Activated CD4-positive, alpha-beta T cell treated with anti-CD3 and anti-CD28 coated beads, Interleukin-2, Interleukin-4, amounts not matched to agents 100 ng/mL and 50 ng/mL, durations not matched to agents 16 hours and 8 hours (primary cell): ENCODE results near the gene PTPN14.
"Not testable (repeated sequence)": the region's sequence is repeated elsewhere in the genome, so short reads cannot be mapped to it uniquely, and the experiment has no call there.

Source experiments
- DNase-seq: peaks from one replicate; pipeline ENCODE4 v3.0.0-alpha.2; 2020; ENCODE audit warnings: low spot score

The PTPN14 gene

GRCh38 chr1:214551436-214552173 lies at the start of gene PTPN14:
TSS of gene PTPN14 (minus strand) at chr1:214551602. CDS start at chr1:214464803, 86,799 bp downstream.
- DNase-seq, result no peak

- no peak for DNase-seq
These were observed 41.8 kb upstream of the PTPN14 start for GRCh38 chr1:214593158-214593557.

- DNase-seq, result not testable (repeated sequence)
These were observed 40.5 kb upstream of the PTPN14 start for GRCh38 chr1:214591918-214592317.

- DNase-seq, result no peak
These were observed 39.3 kb upstream of the PTPN14 start for GRCh38 chr1:214590696-214591095.

GRCh38 chr1:214588963-214589597 lies 37.7 kb upstream of the PTPN14 start:
- no peak for DNase-seq

GRCh38 chr1:214587165-214587564 lies 35.8 kb upstream of the PTPN14 start:
- no peak for DNase-seq

- no peak for DNase-seq
These were observed 35.2 kb upstream of the PTPN14 start for GRCh38 chr1:214586621-214587020.

GRCh38 chr1:214584805-214585766 lies 33.7 kb upstream of the PTPN14 start:
- peak; percentile 22 for DNase-seq

- DNase-seq, result no peak
These were observed 32.6 kb upstream of the PTPN14 start for GRCh38 chr1:214583824-214584554.

GRCh38 chr1:214583113-214583512 lies 31.7 kb upstream of the PTPN14 start:
- DNase-seq, result no peak

- DNase-seq, result no peak
These were observed 31.0 kb upstream of the PTPN14 start for GRCh38 chr1:214582289-214582891.

GRCh38 chr1:214581785-214582184 lies 30.4 kb upstream of the PTPN14 start:
- DNase-seq, result no peak

GRCh38 chr1:214579183-214579582 lies 27.8 kb upstream of the PTPN14 start:
- no peak for DNase-seq

- DNase-seq, result not testable (repeated sequence)
These were observed 24.7 kb upstream of the PTPN14 start for GRCh38 chr1:214576120-214576519.

- no peak for DNase-seq
These were observed 23.4 kb upstream of the PTPN14 start for GRCh38 chr1:214574598-214575411.

- DNase-seq, result no peak
These were observed 22.2 kb upstream of the PTPN14 start for GRCh38 chr1:214573386-214574318.

GRCh38 chr1:214571281-214571680 lies 19.9 kb upstream of the PTPN14 start:
- DNase-seq, result no peak

- DNase-seq, result no peak
These were observed 19.0 kb upstream of the PTPN14 start for GRCh38 chr1:214570442-214570841.

GRCh38 chr1:214569357-214570004 lies 18.1 kb upstream of the PTPN14 start:
- DNase-seq, result no peak
